GM18499 (cell line): ENCODE data around the gene ARHGAP26.

ENCODE experiments used
- ATAC-seq: cut with Tn5 transposase; IDR thresholded peaks from one replicate; pipeline ENCODE4 v1.9.1; 2021; ENCODE audit warnings: moderate number of reproducible peaks; ENCODE audit not compliant: insufficient read depth, unreplicated experiment

Gene ARHGAP26

DNA sequence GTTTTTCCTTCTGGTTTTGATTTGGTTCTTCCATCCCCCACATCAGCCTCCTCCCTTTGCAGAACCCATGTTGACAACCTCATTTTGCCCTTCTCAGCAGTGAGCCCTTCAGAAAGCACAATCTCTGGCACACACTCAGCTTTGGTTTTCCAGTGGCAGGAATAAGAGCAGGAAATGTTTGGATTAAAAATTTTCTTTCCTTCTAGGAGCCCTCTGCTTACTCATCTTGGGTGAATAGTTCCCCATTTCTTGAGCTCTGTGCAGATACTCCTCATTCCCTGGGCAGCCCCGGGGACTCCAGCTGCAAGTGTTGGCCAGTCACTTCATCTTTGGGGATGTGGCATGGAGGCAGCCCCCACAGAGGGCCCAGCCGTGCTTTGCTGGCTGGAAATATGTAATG lies 462.9 kb downstream of the ARHGAP26 start:
- ATAC-seq, result no peak

GRCh38 chr5:143234162-143234842 lies 464.1 kb downstream of the ARHGAP26 start:
- ATAC-seq, result no peak

DNA sequence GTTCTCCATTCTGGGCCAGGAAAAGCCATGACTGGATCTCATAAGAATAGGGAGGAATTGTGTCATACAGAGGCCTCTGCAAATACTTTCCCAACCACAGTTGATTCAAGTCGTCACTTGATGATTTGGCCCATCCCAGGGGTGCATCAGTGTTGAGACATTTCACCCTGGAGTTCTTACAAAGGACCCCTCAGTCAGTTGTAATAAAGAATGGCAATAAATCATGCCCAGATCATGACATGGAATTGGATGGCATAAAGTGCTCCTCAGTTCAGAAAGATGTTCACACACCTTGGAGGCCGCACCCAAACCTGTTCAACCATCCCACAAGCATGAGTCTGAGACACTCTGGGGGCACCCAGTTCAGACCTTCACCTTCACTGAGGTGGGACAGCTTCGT lies 465.2 kb downstream of the ARHGAP26 start:
- no peak for ATAC-seq

GRCh38 chr5:143236682-143237081 lies 466.5 kb downstream of the ARHGAP26 start:
- no peak for ATAC-seq

- no peak for ATAC-seq
These were observed 467.5 kb downstream of the ARHGAP26 start for GRCh38 chr5:143237664-143238063.

DNA sequence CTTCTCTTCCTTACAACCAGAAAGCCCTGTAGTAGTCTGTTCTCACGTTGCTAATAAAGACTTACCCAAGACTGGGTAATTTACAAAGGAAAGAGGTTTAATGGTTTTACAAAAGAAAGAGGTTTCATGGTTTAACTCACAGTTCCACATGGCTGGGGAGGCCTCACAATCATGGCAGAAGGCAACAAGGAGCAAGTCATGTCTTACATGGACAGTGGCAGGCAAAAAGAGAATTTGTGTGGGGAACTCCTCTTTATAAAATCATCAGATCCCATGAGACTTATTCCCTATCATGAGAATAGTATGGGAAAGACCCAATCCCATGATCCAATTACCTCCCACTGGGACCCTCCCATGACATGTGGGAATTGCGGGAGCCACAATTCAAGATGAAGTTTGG lies 468.4 kb downstream of the ARHGAP26 start:
- ATAC-seq, result no peak

DNA sequence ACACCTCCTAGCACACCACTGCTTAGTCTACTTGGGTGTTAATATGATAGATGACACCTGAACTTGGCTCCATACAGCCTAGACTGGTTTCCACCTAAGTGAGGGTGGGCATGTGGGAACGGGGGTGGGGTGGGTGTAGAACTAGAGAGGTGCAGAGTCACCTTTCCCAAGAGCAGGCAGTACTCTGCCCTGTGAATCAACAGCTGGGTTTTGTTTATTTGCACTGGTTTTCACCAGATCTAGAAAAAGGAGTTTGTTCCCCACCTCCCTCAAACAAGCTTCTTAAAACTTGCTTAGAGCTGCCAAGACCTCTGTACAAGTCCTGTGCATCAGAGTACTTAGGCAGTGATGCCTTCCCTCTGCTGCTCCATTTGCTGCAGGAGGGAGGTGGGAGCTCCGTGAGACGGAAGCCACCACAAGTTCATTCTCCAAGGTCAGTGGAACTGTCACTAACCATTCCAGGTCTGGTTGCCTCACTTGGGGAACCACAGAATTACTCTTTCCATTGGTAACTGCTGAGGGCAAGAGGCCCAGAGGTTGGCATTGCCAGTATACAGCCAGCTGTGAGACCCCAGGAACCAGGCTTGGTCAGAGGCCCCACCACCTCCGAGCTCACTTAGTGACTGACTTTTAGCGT lies 469.8 kb downstream of the ARHGAP26 start:
- ATAC-seq, result no peak

GRCh38 chr5:143241892-143242291 lies 471.7 kb downstream of the ARHGAP26 start:
- ATAC-seq, result no peak

- ATAC-seq, result no peak
These were observed 472.9 kb downstream of the ARHGAP26 start for GRCh38 chr5:143243103-143243502.

GRCh38 chr5:143244000-143244736 lies 474.0 kb downstream of the ARHGAP26 start:
- ATAC-seq, result no peak

DNA sequence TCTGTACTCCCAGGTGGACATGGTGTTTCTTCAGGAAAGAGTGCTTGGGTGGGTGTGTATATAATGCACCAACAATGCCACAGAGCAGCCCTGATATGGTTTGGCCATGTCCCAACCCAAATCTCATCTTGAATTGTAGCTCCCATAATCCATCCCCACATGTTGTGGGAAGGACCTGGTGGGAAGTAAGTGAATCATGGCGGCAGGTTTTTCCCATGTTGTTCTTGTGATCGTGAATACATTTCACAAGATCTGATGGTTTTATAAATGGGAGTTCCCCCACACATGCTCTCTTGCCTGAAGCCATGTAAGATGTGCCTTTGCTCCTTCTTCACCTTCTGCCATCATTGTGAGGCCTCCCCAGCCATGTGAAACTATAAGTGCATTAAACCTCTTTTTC lies 474.8 kb downstream of the ARHGAP26 start:
- no peak for ATAC-seq

DNA sequence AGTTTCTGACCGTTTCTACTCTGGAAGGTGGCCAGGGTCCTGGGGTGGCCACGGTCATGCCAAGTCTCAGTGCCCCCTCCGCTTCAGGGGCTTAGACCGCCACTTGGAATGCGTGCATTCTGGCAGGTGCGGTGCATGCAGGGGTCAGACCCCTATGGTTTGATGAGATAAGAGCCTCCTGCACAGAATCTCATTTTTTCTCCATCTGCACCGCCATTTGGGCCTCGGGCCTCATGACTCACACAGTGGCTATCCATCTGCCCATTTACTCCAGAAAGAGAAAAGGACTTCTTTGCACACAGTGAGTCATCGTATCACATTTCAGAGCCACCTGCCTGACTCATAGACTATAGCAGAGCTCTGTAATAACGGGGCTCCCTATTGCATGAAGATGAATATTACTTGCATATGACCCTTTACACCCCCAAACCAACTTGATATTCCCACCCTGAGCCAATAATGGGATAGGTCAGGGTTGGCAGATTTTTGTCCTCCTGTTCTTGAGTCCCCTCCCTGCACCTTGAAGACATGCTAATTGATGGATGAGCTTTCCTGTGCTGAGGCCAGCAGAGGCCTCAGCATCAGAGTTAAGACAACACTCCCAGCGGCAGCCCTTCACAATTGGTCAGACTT lies 475.9 kb downstream of the ARHGAP26 start:
- no peak for ATAC-seq

- ATAC-seq, result no peak
These were observed 477.1 kb downstream of the ARHGAP26 start for GRCh38 chr5:143247134-143247815.

GRCh38 chr5:143248391-143248790 lies 478.2 kb downstream of the ARHGAP26 start:
- no peak for ATAC-seq

DNA sequence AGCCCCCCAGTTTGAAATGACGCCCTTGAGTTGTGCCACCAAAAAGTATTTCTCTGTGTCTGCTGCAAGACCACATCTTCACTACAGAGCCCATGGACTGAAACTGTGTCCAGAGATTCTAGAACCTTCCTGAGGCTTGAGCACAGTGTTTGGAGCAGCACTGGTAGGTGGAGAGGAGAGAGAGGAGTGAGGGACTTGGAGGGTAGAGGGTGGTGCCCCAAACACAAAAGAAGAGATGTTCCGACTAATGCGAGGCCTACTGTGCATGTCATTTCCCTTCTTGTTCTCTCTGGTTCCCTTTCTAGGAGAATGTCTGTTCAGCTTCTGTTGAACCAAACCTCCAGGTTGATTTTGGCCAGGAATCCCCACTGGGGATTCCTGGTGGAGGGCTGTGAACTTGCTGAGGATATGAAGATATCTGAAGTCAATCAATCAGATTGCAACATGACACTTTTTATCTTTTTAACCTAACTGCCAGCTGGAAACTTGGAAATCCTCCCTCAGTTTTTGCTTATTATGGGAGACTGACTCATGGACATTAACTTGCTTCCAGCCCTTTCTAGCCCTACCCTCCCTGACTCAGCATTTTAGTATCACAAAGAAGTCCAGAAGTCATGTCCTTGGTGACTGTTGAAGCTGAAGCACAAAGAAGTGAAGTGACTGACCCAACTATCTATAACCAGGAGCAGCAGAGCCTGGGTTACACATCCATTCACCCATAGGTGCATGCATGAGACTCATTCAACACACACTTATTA lies 478.8 kb downstream of the ARHGAP26 start:
- no peak for ATAC-seq

- no peak for ATAC-seq
These were observed 479.7 kb downstream of the ARHGAP26 start for GRCh38 chr5:143249851-143250250.

DNA sequence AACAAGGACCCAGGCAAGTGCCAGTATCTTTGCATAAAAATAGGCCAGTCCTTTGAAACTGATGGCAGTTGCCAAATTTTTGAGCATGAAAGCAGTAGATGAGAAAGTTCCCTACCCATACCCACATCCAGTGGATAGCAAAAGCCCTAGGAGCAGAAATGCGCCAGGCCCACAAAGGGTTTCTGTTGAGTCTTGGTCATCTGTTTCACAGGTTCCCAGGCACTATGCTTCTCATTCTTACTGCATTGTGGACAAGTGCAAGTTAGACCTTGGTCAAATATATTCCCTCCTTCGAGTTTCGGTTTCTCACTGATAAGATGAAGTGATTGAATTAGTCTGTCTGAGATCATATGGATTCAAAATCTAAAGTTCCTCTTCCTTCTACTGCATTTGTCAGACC lies 481.0 kb downstream of the ARHGAP26 start:
- no peak for ATAC-seq

- no peak for ATAC-seq
These were observed 481.8 kb downstream of the ARHGAP26 start for GRCh38 chr5:143251946-143252345.

DNA sequence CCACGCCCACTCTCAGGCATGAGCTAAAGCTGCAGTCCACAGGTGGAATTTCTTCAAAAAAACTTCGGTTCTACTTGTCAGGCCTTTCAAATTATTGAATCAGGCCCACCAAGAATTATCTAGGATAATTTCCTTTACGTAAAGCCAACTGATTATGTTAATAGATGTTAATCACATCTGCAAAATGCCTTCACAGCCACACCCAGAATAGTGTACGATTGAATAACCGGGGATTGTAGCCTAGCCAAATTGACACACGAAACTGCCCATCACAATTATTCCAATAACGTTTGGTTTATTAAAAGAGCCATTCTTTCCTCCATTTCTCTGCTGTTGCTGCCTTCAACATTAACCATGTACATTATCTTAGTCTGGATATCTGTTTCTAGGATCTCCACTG lies 484.6 kb downstream of the ARHGAP26 start:
- ATAC-seq, result no peak
